Measurements from ENCODE around the gene TSPAN7. TPM values are rescaled to one million over a fixed set of nuclear protein-coding genes. Genes with fewer than 3 reads are reported as not detected.

The TSPAN7 gene
- total and polyA plus RNA-seq, 9 of the 15 experiments (the other 6 are each of a cell fraction or from before 2014, with no cell fraction given) = 0.07 to 0.29 (median 0.12) TPM; not detected in 1

DNA sequence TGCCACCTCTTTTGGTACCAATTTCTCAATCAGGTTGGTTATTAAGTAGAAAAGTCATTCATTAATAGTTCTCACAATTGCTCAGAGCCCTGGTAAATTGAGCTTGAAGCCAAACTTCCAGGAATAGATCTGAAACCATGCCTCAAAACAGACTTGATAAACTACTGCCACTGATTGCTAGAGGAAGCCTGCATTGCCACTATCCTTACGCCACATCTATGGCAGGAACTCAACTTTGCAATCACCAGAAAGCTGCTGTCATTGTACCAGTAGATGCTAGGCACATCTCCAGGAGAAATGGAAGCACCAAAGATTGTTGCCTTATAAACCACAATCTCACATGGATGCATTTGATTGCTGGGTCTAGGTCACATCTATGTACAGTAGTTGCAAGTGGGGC lies 21.6 kb upstream of the TSPAN7 start (continued):
- no peak for TF ChIP-seq OTX1 (CRISPR knock-in tag; IDR thresholded peaks at IDR 0.05)
- no peak for TF ChIP-seq SAP30 (IDR thresholded peaks at IDR 0.05; ENCODE audit: borderline replicate concordance, insufficient read depth, low read depth, low read length, poor library complexity, severe bottlenecking)
- TF ChIP-seq ZBTB40 (IDR thresholded peaks at IDR 0.05) = no peak
- TF ChIP-seq ZBTB40 (CRISPR knock-in tag; IDR thresholded peaks at IDR 0.05) = no peak
- TF ChIP-seq, protein P1, sequence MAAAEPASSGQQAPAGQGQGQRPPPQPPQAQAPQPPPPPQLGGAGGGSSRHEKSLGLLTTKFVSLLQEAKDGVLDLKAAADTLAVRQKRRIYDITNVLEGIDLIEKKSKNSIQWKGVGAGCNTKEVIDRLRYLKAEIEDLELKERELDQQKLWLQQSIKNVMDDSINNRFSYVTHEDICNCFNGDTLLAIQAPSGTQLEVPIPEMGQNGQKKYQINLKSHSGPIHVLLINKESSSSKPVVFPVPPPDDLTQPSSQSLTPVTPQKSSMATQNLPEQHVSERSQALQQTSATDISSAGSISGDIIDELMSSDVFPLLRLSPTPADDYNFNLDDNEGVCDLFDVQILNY (CRISPR knock-in tag; IDR thresholded peaks at IDR 0.05) = no peak
- no peak for TF ChIP-seq ZNF583 (CRISPR knock-in tag; IDR thresholded peaks at IDR 0.05)
- no peak for TF ChIP-seq BMI1 (IDR thresholded peaks at IDR 0.05; ENCODE audit: low read length)
- TF ChIP-seq MAFF (IDR thresholded peaks at IDR 0.05; ENCODE audit: low read length) = no peak
- TF ChIP-seq XRCC4 (IDR thresholded peaks at IDR 0.05; ENCODE audit: extremely low read depth, insufficient read depth, insufficient read length) = no peak
- no peak for TF ChIP-seq ILK (tag; IDR thresholded peaks at IDR 0.05; ENCODE audit: borderline replicate concordance, low read depth)
